ENCODE results near the gene CCDC154.

- TF ChIP-seq CTCF (IDR thresholded peaks at IDR 0.05; ENCODE audit: extremely low read depth in 1 of 2, insufficient read depth in 1 of 2, low read depth in 1 of 2, low read length in 2 of 2): no peak
- no peak for TF ChIP-seq POLR2AphosphoS5 (IDR thresholded peaks at IDR 0.05; ENCODE audit: insufficient read depth, low read depth, low read length)
- TF ChIP-seq POLR2A (IDR thresholded peaks at IDR 0.05; ENCODE audit: low read depth, low read length): no peak
- no peak for TF ChIP-seq MYC (IDR thresholded peaks at IDR 0.05; ENCODE audit: low read depth, low read length)
- no peak for TF ChIP-seq JUN (IDR thresholded peaks at IDR 0.05; ENCODE audit: borderline replicate concordance, insufficient read depth, insufficient read length, low read depth)
- no peak for TF ChIP-seq EZH2 (IDR thresholded peaks at IDR 0.05; ENCODE audit: borderline replicate concordance, low read depth, low read length, severe bottlenecking)
- TF ChIP-seq MAX (IDR thresholded peaks at IDR 0.05; ENCODE audit: insufficient read depth, insufficient read length): no peak
- TF ChIP-seq FOS (IDR thresholded peaks at IDR 0.05; ENCODE audit: borderline replicate concordance, insufficient read depth, low read length): no peak
- TF ChIP-seq GATA2 (IDR thresholded peaks at IDR 0.05; ENCODE audit: insufficient read depth, insufficient read length, low read depth, low read length): no peak
These were observed 24.1 kb upstream of the CCDC154 start for GRCh38 chr16:1468426-1468810.

Measured in endothelial cell of umbilical vein (primary cell).